Measurements from ENCODE around the gene PAQR4. TPM values are rescaled to one million over a fixed set of nuclear protein-coding genes. Genes with fewer than 3 reads are reported as not detected.
A peak's percentile ranks its signal among the peaks of the same experiment; 100 is the strongest.

Gene PAQR4
- total and polyA plus RNA-seq, 2 of the 13 experiments (the other 11 are each of a cell fraction or from before 2014, with no cell fraction given) = 15.9 to 24.8 TPM

- TF ChIP-seq PRDM4 (CRISPR knock-in tag; IDR thresholded peaks at IDR 0.05; ENCODE audit: borderline replicate concordance) = peak; percentile 86; the same call in 1 of the 2 replicates
- no peak for TF ChIP-seq HDAC6 (IDR thresholded peaks at IDR 0.05; ENCODE audit: low read depth, low read length)
- peak; percentile 89 for TF ChIP-seq ZSCAN5A (CRISPR knock-in tag; IDR thresholded peaks at IDR 0.05; ENCODE audit: borderline replicate concordance)
- peak; percentile 93; the same call in 1 of the 2 replicates for TF ChIP-seq ZNF441 (CRISPR knock-in tag; IDR thresholded peaks at IDR 0.05; ENCODE audit: borderline replicate concordance)
- no peak for TF ChIP-seq NR2F2 (IDR thresholded peaks at IDR 0.05; ENCODE audit: borderline replicate concordance, low read depth)
- no peak for TF ChIP-seq KAT2B (IDR thresholded peaks at IDR 0.05; ENCODE audit: borderline replicate concordance, low read depth, low read length)
- no peak; the same call in 1 of the 2 replicates for TF ChIP-seq ZNF576 (CRISPR knock-in tag; IDR thresholded peaks at IDR 0.05)
- TF ChIP-seq PBX2 (CRISPR knock-in tag; IDR thresholded peaks at IDR 0.05) = no peak
- peak; percentile 93; the same call in 1 of the 2 replicates for TF ChIP-seq ZNF552 (CRISPR knock-in tag; IDR thresholded peaks at IDR 0.05; ENCODE audit: borderline replicate concordance)
- TF ChIP-seq RAD21 (CRISPR knock-in tag; IDR thresholded peaks at IDR 0.05) = no peak; the same call in 1 of the 2 replicates
- peak; percentile 50; the same call in 1 of the 2 replicates for TF ChIP-seq REXO4 (CRISPR knock-in tag; IDR thresholded peaks at IDR 0.05; ENCODE audit: borderline replicate concordance)
- TF ChIP-seq SMARCE1 (IDR thresholded peaks at IDR 0.05; ENCODE audit: borderline replicate concordance) = no peak
- no peak; the same call in 1 of the 2 replicates for TF ChIP-seq KDM3A (CRISPR knock-in tag; IDR thresholded peaks at IDR 0.05; ENCODE audit: low read depth)
- TF ChIP-seq ZNF276 (CRISPR knock-in tag; IDR thresholded peaks at IDR 0.05; ENCODE audit: low read depth) = no peak
- TF ChIP-seq MXD1 (CRISPR knock-in tag; IDR thresholded peaks at IDR 0.05) = peak; percentile 99
- TF ChIP-seq SNAPC5 (CRISPR knock-in tag; IDR thresholded peaks at IDR 0.05; ENCODE audit: borderline replicate concordance) = peak; percentile 78; the same call in 1 of the 2 replicates
Measured at GRCh38 chr16:2968738-2969544, at the start of gene PAQR4 (continued).
